Trophoblast cell (in vitro differentiated cells and primary cell): Measurements from ENCODE around the gene HSPA1L.
A peak's percentile ranks its signal among the peaks of the same experiment; 100 is the strongest.
"Not testable (repeated sequence)": the region's sequence is repeated elsewhere in the genome, so short reads cannot be mapped to it uniquely, and the experiment has no call there.

Experiments
- DNase-seq, 2 donors: peaks; one replicate each; pipeline ENCODE4 v3.0.0-alpha.2; 2016
- H2AFZ ChIP-seq: 2 replicates; pipeline ENCODE4 v1.6.1; 2013; ENCODE audit warnings: low read length, moderate library complexity, mild to moderate bottlenecking; ENCODE audit not compliant: insufficient read depth, poor library complexity
- H2AK5ac ChIP-seq: 2 replicates; pipeline ENCODE4 v1.6.1; 2013; ENCODE audit warnings: mild to moderate bottlenecking, low read length
- H2BK120ac ChIP-seq: 2 replicates; pipeline ENCODE4 v1.6.1; 2013; ENCODE audit warnings: low read length, mild to moderate bottlenecking, moderate library complexity; ENCODE audit not compliant: insufficient read depth, poor library complexity
- H2BK12ac ChIP-seq: 2 replicates; pipeline ENCODE4 v1.6.1; 2013; ENCODE audit warnings: mild to moderate bottlenecking, low read length, moderate library complexity
- H2BK5ac ChIP-seq: 2 replicates; pipeline ENCODE4 v1.6.1; 2013; ENCODE audit warnings: low read length, low read depth, moderate library complexity, mild to moderate bottlenecking; ENCODE audit not compliant: poor library complexity
- H3K14ac ChIP-seq: 2 replicates; pipeline ENCODE4 v1.6.1; 2013; ENCODE audit warnings: mild to moderate bottlenecking, low read length
- H3K18ac ChIP-seq: 2 replicates; pipeline ENCODE4 v1.6.1; 2013; ENCODE audit warnings: mild to moderate bottlenecking, low read length
- H3K23ac ChIP-seq: 2 replicates; pipeline ENCODE4 v1.6.1; 2013; ENCODE audit warnings: low read length
- H3K27ac ChIP-seq: 2 replicates; pipeline ENCODE4 v1.5.1; 2013; ENCODE audit warnings: low read depth, mild to moderate bottlenecking, inconsistent platforms, low read length, moderate library complexity
- H3K27me3 ChIP-seq: 2 replicates; pipeline ENCODE4 v1.6.1; 2013; ENCODE audit warnings: inconsistent platforms, mild to moderate bottlenecking, low read length, moderate library complexity; ENCODE audit not compliant: insufficient read depth
- H3K36me3 ChIP-seq, 2 experiments: 1 replicate in 1 of 2; 2 replicates in 1 of 2; pipeline ENCODE4 v1.6.1; 2013; ENCODE audit warnings: low read length in 2 of 2, mild to moderate bottlenecking in 2 of 2, moderate library complexity in 1 of 2; ENCODE audit not compliant: insufficient read depth in 2 of 2, control insufficient read depth in 1 of 2
- H3K4ac ChIP-seq: 2 replicates; pipeline ENCODE4 v1.6.1; 2013; ENCODE audit warnings: low read depth, mild to moderate bottlenecking, low read length, moderate library complexity
- H3K4me1 ChIP-seq, 2 experiments: 1 replicate in 1 of 2; 2 replicates in 1 of 2; pipeline ENCODE4 v1.6.1; 2013; ENCODE audit warnings: low read length in 2 of 2, mild to moderate bottlenecking in 2 of 2, moderate library complexity in 1 of 2; ENCODE audit not compliant: insufficient read depth in 2 of 2, control insufficient read depth in 1 of 2
- H3K4me2 ChIP-seq: 2 replicates; pipeline ENCODE4 v1.6.1; 2013; ENCODE audit warnings: inconsistent platforms, mild to moderate bottlenecking, low read length, moderate library complexity
- H3K4me3 ChIP-seq: 2 replicates; pipeline ENCODE4 v1.5.1; 2013; ENCODE audit warnings: mild to moderate bottlenecking, low read depth, low read length, inconsistent platforms
- H3K79me1 ChIP-seq: one replicate; pipeline ENCODE4 v1.6.1; 2013; ENCODE audit warnings: low read length
- H3K79me2 ChIP-seq: 2 replicates; pipeline ENCODE4 v1.6.1; 2013; ENCODE audit warnings: low read length, mild to moderate bottlenecking; ENCODE audit not compliant: control insufficient read depth, insufficient read depth, poor library complexity
- H3K9ac ChIP-seq: 2 replicates; pipeline ENCODE4 v1.6.1; 2013; ENCODE audit warnings: mild to moderate bottlenecking, low read length
- H3K9me3 ChIP-seq: 2 replicates; pipeline ENCODE4 v1.6.1; 2013; ENCODE audit warnings: low read depth, mild to moderate bottlenecking, control low read depth, inconsistent platforms, low read length; ENCODE audit not compliant: insufficient read depth
- H4K12ac ChIP-seq: 2 replicates; pipeline ENCODE4 v1.6.1; 2013; ENCODE audit warnings: low read depth, mild to moderate bottlenecking, low read length, moderate library complexity
- H4K8ac ChIP-seq: 2 replicates; pipeline ENCODE4 v1.6.1; 2013; ENCODE audit warnings: low read depth, mild to moderate bottlenecking, low read length, moderate library complexity
- H4K91ac ChIP-seq: one replicate; pipeline ENCODE4 v1.6.1; 2013; ENCODE audit warnings: low read depth, mild to moderate bottlenecking, low read length, moderate library complexity
- WGBS: extraction: QIAGEN DNeasy Blood & Tissue Kit; methylation state at CpG from one replicate; pipeline ENCODE4 v1.1.7; 2013; ENCODE audit warnings: missing lambda C conversion rate; ENCODE audit not compliant: insufficient read length, insufficient coverage; ENCODE audit errors: extremely low coverage; 5-methylcytosine and 5-hydroxymethylcytosine counted together

Gene HSPA1L

GRCh38 chr6:31817133-31817928, 2.2 kb upstream of the HSPA1L start:
- H3K18ac ChIP-seq, H3K4me3 ChIP-seq, H2BK120ac ChIP-seq, H2BK5ac ChIP-seq, H3K23ac ChIP-seq, DNase-seq, H3K36me3 ChIP-seq, H3K27me3 ChIP-seq, H3K9ac ChIP-seq, H2AK5ac ChIP-seq, H4K12ac ChIP-seq, H3K14ac ChIP-seq, H4K8ac ChIP-seq, H4K91ac ChIP-seq, H2AFZ ChIP-seq, H2BK12ac ChIP-seq, H3K4ac ChIP-seq, H3K27ac ChIP-seq, H3K9me3 ChIP-seq, H3K79me2 ChIP-seq: not testable (repeated sequence)
- Histone ChIP-seq H3K4me2 (peak overlapping the region; percentile 36), H3K4me1 (peaks cover 8 to 10% of the 10 kb centered on the region in 2 experiments), H3K79me1 (peaks cover 19% of the 10 kb centered on the region)
- no CpG with 5 or more reads among the region's 37 CpGs for WGBS

GRCh38 chr6:31814677-31815024, 432 bp downstream of the HSPA1L start:
- WGBS = no CpG with 5 or more reads among the region's 13 CpGs
- Histone ChIP-seq H3K36me3 (no peaks in the 10 kb centered on the region), H3K79me1 (peaks cover 9% of the 10 kb centered on the region), H2BK5ac (peak overlapping the region; percentile 78), H2BK12ac (no peak overlapping the region), H2BK120ac (peak overlapping the region; percentile 36), H3K23ac (no peak overlapping the region), H4K8ac (peak overlapping the region; percentile 68), H3K9ac (peak overlapping the region; percentile 64), H3K4me1 (peaks cover 6 to 8% of the 10 kb centered on the region in 2 experiments), H4K12ac (no peak overlapping the region), H3K4me3 (peak overlapping the region; percentile 25), H2AK5ac (no peak overlapping the region), H2AFZ (no peak overlapping the region), H3K4ac (peak overlapping the region; percentile 16), H3K14ac (peak overlapping the region; percentile 55), H4K91ac (peak overlapping the region; percentile 89), H3K27me3 (no peaks in the 10 kb centered on the region), H3K27ac (peak overlapping the region; percentile 99), H3K9me3 (peaks cover 1% of the 10 kb centered on the region), H3K18ac (peak overlapping the region; percentile 33), H3K79me2 (no peaks in the 10 kb centered on the region), H3K4me2 (peak overlapping the region; percentile 65)
- peak; percentile 93 to 94 for DNase-seq

GRCh38 chr6:31813465-31813849, 1.6 kb downstream of the HSPA1L start:
- peak overlapping the region; percentile 4 for H4K8ac ChIP-seq
- no peaks in the 10 kb centered on the region for H3K27me3 ChIP-seq
- peaks cover 1% of the 10 kb centered on the region for H3K9me3 ChIP-seq
- H3K27ac ChIP-seq = peak overlapping the region; percentile 68
- no peak overlapping the region for H3K14ac ChIP-seq
- no peak overlapping the region for H3K4me3 ChIP-seq
- no peak overlapping the region for H3K9ac ChIP-seq
- H2AK5ac ChIP-seq = no peak overlapping the region
- peaks cover 6 to 8% of the 10 kb centered on the region in 2 experiments for H3K4me1 ChIP-seq
- H3K18ac ChIP-seq = no peak overlapping the region
- no CpG with 5 or more reads among the region's 7 CpGs for WGBS
- H3K4me2 ChIP-seq = peak overlapping the region; percentile 41
- H3K4ac ChIP-seq = no peak overlapping the region
- H2BK5ac ChIP-seq = no peak overlapping the region
- H2BK120ac ChIP-seq = no peak overlapping the region
- no peaks in the 10 kb centered on the region for H3K79me2 ChIP-seq
- no peak overlapping the region for H3K23ac ChIP-seq
- no peak overlapping the region for H2AFZ ChIP-seq
- H3K79me1 ChIP-seq = peaks cover 9% of the 10 kb centered on the region
- no peak for DNase-seq
- H3K36me3 ChIP-seq = no peaks in the 10 kb centered on the region
- H4K91ac ChIP-seq = peak overlapping the region; percentile 35
- no peak overlapping the region for H4K12ac ChIP-seq
- H2BK12ac ChIP-seq = no peak overlapping the region

- no peak overlapping the region for H3K9ac ChIP-seq
- H2BK120ac ChIP-seq = no peak overlapping the region
- no peak overlapping the region for H3K27ac ChIP-seq
- H3K36me3 ChIP-seq = no peaks in the 10 kb centered on the region
- no peak overlapping the region for H2AK5ac ChIP-seq
- H4K91ac ChIP-seq = no peak overlapping the region
- peaks cover 0 to 3% of the 10 kb centered on the region in 2 experiments for H3K4me1 ChIP-seq
- H2BK5ac ChIP-seq = no peak overlapping the region
- no peak overlapping the region for H3K4ac ChIP-seq
- H3K4me3 ChIP-seq = no peak overlapping the region
- H3K14ac ChIP-seq = no peak overlapping the region
- H3K9me3 ChIP-seq = peaks cover 1% of the 10 kb centered on the region
- WGBS = no CpG with 5 or more reads among the region's 12 CpGs
- peaks cover 10% of the 10 kb centered on the region for H3K79me1 ChIP-seq
- H3K23ac ChIP-seq = no peak overlapping the region
- no peak overlapping the region for H4K8ac ChIP-seq
- no peaks in the 10 kb centered on the region for H3K27me3 ChIP-seq
- H2AFZ ChIP-seq = no peak overlapping the region
- peaks cover under 1% of the 10 kb centered on the region for H3K79me2 ChIP-seq
- H3K18ac ChIP-seq = no peak overlapping the region
- no peak overlapping the region for H3K4me2 ChIP-seq
- DNase-seq = no peak
- H4K12ac ChIP-seq = no peak overlapping the region
- no peak overlapping the region for H2BK12ac ChIP-seq
Observed at GRCh38 chr6:31811645-31812044, 3.4 kb downstream of the HSPA1L start.
